HG03135 (cell line): Measurements from ENCODE around the gene TMEM163.
A peak's percentile ranks its signal among the peaks of the same experiment; 100 is the strongest.

Experiments used
- ATAC-seq: cut with Tn5 transposase; IDR thresholded peaks from one replicate; pipeline ENCODE4 v1.9.1; 2021; ENCODE audit warnings: mild to moderate bottlenecking, moderate library complexity; ENCODE audit not compliant: unreplicated experiment

The TMEM163 gene

GRCh38 chr2:134416018-134416417 is 302.8 kb downstream of the TMEM163 start:
- ATAC-seq = no peak

- ATAC-seq = no peak
Measured at GRCh38 chr2:134413912-134414311, 304.9 kb downstream of the TMEM163 start.

GRCh38 chr2:134413430-134413829 is 305.4 kb downstream of the TMEM163 start:
- no peak for ATAC-seq

GRCh38 chr2:134412639-134412999 is 306.2 kb downstream of the TMEM163 start:
- no peak for ATAC-seq

- peak; percentile 98 for ATAC-seq
Measured at GRCh38 chr2:134411828-134412638, 306.8 kb downstream of the TMEM163 start.

GRCh38 chr2:134411279-134411827 is 307.4 kb downstream of the TMEM163 start:
- no peak for ATAC-seq

GRCh38 chr2:134410831-134411231 is 308.0 kb downstream of the TMEM163 start:
- ATAC-seq = no peak

GRCh38 chr2:134410006-134410405 is 308.8 kb downstream of the TMEM163 start:
- no peak for ATAC-seq

- no peak for ATAC-seq
Measured at GRCh38 chr2:134408791-134409190, 310.0 kb downstream of the TMEM163 start.

- no peak for ATAC-seq
Measured at GRCh38 chr2:134408386-134408785, 310.4 kb downstream of the TMEM163 start.

GRCh38 chr2:134407154-134407890 is 311.5 kb downstream of the TMEM163 start:
- no peak for ATAC-seq

GRCh38 chr2:134406736-134407135 is 312.1 kb downstream of the TMEM163 start:
- no peak for ATAC-seq

- no peak for ATAC-seq
Measured at GRCh38 chr2:134406311-134406710, 312.5 kb downstream of the TMEM163 start.
